Trophoblast cell (in vitro differentiated cells and primary cell): ENCODE measurements around the gene OPA3.

Experiments used
- DNase-seq, 2 donors: peaks; one replicate each; pipeline ENCODE4 v3.0.0-alpha.2; 2016
- H2AFZ ChIP-seq: 2 replicates; pipeline ENCODE4 v1.6.1; 2013; ENCODE audit warnings: low read length, moderate library complexity, mild to moderate bottlenecking; ENCODE audit not compliant: insufficient read depth, poor library complexity
- H2AK5ac ChIP-seq: 2 replicates; pipeline ENCODE4 v1.6.1; 2013; ENCODE audit warnings: mild to moderate bottlenecking, low read length
- H2BK120ac ChIP-seq: 2 replicates; pipeline ENCODE4 v1.6.1; 2013; ENCODE audit warnings: low read length, mild to moderate bottlenecking, moderate library complexity; ENCODE audit not compliant: insufficient read depth, poor library complexity
- H2BK12ac ChIP-seq: 2 replicates; pipeline ENCODE4 v1.6.1; 2013; ENCODE audit warnings: mild to moderate bottlenecking, low read length, moderate library complexity
- H2BK5ac ChIP-seq: 2 replicates; pipeline ENCODE4 v1.6.1; 2013; ENCODE audit warnings: low read length, low read depth, moderate library complexity, mild to moderate bottlenecking; ENCODE audit not compliant: poor library complexity
- H3K14ac ChIP-seq: 2 replicates; pipeline ENCODE4 v1.6.1; 2013; ENCODE audit warnings: mild to moderate bottlenecking, low read length
- H3K18ac ChIP-seq: 2 replicates; pipeline ENCODE4 v1.6.1; 2013; ENCODE audit warnings: mild to moderate bottlenecking, low read length
- H3K23ac ChIP-seq: 2 replicates; pipeline ENCODE4 v1.6.1; 2013; ENCODE audit warnings: low read length
- H3K27ac ChIP-seq: 2 replicates; pipeline ENCODE4 v1.5.1; 2013; ENCODE audit warnings: low read depth, mild to moderate bottlenecking, inconsistent platforms, low read length, moderate library complexity
- H3K27me3 ChIP-seq: 2 replicates; pipeline ENCODE4 v1.6.1; 2013; ENCODE audit warnings: inconsistent platforms, mild to moderate bottlenecking, low read length, moderate library complexity; ENCODE audit not compliant: insufficient read depth
- H3K36me3 ChIP-seq, 2 experiments: 1 replicate in 1 of 2; 2 replicates in 1 of 2; pipeline ENCODE4 v1.6.1; 2013; ENCODE audit warnings: low read length in 2 of 2, mild to moderate bottlenecking in 2 of 2, moderate library complexity in 1 of 2; ENCODE audit not compliant: insufficient read depth in 2 of 2, control insufficient read depth in 1 of 2
- H3K4ac ChIP-seq: 2 replicates; pipeline ENCODE4 v1.6.1; 2013; ENCODE audit warnings: low read depth, mild to moderate bottlenecking, low read length, moderate library complexity
- H3K4me1 ChIP-seq, 2 experiments: 1 replicate in 1 of 2; 2 replicates in 1 of 2; pipeline ENCODE4 v1.6.1; 2013; ENCODE audit warnings: low read length in 2 of 2, mild to moderate bottlenecking in 2 of 2, moderate library complexity in 1 of 2; ENCODE audit not compliant: insufficient read depth in 2 of 2, control insufficient read depth in 1 of 2
- H3K4me2 ChIP-seq: 2 replicates; pipeline ENCODE4 v1.6.1; 2013; ENCODE audit warnings: inconsistent platforms, mild to moderate bottlenecking, low read length, moderate library complexity
- H3K4me3 ChIP-seq: 2 replicates; pipeline ENCODE4 v1.5.1; 2013; ENCODE audit warnings: mild to moderate bottlenecking, low read depth, low read length, inconsistent platforms
- H3K79me1 ChIP-seq: one replicate; pipeline ENCODE4 v1.6.1; 2013; ENCODE audit warnings: low read length
- H3K79me2 ChIP-seq: 2 replicates; pipeline ENCODE4 v1.6.1; 2013; ENCODE audit warnings: low read length, mild to moderate bottlenecking; ENCODE audit not compliant: control insufficient read depth, insufficient read depth, poor library complexity
- H3K9ac ChIP-seq: 2 replicates; pipeline ENCODE4 v1.6.1; 2013; ENCODE audit warnings: mild to moderate bottlenecking, low read length
- H3K9me3 ChIP-seq: 2 replicates; pipeline ENCODE4 v1.6.1; 2013; ENCODE audit warnings: low read depth, mild to moderate bottlenecking, control low read depth, inconsistent platforms, low read length; ENCODE audit not compliant: insufficient read depth
- H4K12ac ChIP-seq: 2 replicates; pipeline ENCODE4 v1.6.1; 2013; ENCODE audit warnings: low read depth, mild to moderate bottlenecking, low read length, moderate library complexity
- H4K8ac ChIP-seq: 2 replicates; pipeline ENCODE4 v1.6.1; 2013; ENCODE audit warnings: low read depth, mild to moderate bottlenecking, low read length, moderate library complexity
- H4K91ac ChIP-seq: one replicate; pipeline ENCODE4 v1.6.1; 2013; ENCODE audit warnings: low read depth, mild to moderate bottlenecking, low read length, moderate library complexity
- WGBS: extraction: QIAGEN DNeasy Blood & Tissue Kit; methylation state at CpG from one replicate; pipeline ENCODE4 v1.1.7; 2013; ENCODE audit warnings: missing lambda C conversion rate; ENCODE audit not compliant: insufficient read length, insufficient coverage; ENCODE audit errors: extremely low coverage; 5-methylcytosine and 5-hydroxymethylcytosine counted together

OPA3 gene

GRCh38 chr19:45595814-45596213 lies 11.2 kb upstream of the OPA3 start:
- Histone ChIP-seq H3K4me1 (no peaks in the 10 kb centered on the region), H2BK120ac (no peak overlapping the region), H2AK5ac (no peak overlapping the region), H3K18ac (no peak overlapping the region), H4K91ac (no peak overlapping the region), H4K8ac (no peak overlapping the region), H2BK5ac (no peak overlapping the region), H3K4me3 (no peak overlapping the region), H2AFZ (no peak overlapping the region), H3K27me3 (peaks cover 37% of the 10 kb centered on the region), H2BK12ac (no peak overlapping the region), H3K23ac (no peak overlapping the region), H3K27ac (no peak overlapping the region), H4K12ac (no peak overlapping the region), H3K4me2 (no peak overlapping the region), H3K9ac (no peak overlapping the region), H3K79me1 (no peaks in the 10 kb centered on the region), H3K4ac (no peak overlapping the region), H3K36me3 (no peaks in the 10 kb centered on the region), H3K79me2 (no peaks in the 10 kb centered on the region), H3K14ac (no peak overlapping the region), H3K9me3 (peaks cover 7% of the 10 kb centered on the region)
- no peak for DNase-seq
- no CpG with 5 or more reads among the region's 6 CpGs for WGBS

- Histone ChIP-seq H3K9ac (no peak overlapping the region), H4K12ac (no peak overlapping the region), H3K14ac (no peak overlapping the region), H2BK12ac (no peak overlapping the region), H3K4me2 (no peak overlapping the region), H4K91ac (no peak overlapping the region), H3K23ac (no peak overlapping the region), H3K4me1 (no peaks in the 10 kb centered on the region), H3K18ac (no peak overlapping the region), H3K4ac (no peak overlapping the region), H2BK120ac (no peak overlapping the region), H2AK5ac (no peak overlapping the region), H3K4me3 (no peak overlapping the region), H2AFZ (no peak overlapping the region), H3K36me3 (no peaks in the 10 kb centered on the region), H2BK5ac (no peak overlapping the region), H3K27me3 (peaks cover 17% of the 10 kb centered on the region), H3K27ac (no peak overlapping the region), H3K79me2 (no peaks in the 10 kb centered on the region), H4K8ac (no peak overlapping the region), H3K9me3 (peaks cover 9% of the 10 kb centered on the region), H3K79me1 (no peaks in the 10 kb centered on the region)
- WGBS: no CpG with 5 or more reads among the region's 1 CpG
- DNase-seq: no peak
These were observed 8.9 kb upstream of the OPA3 start for GRCh38 chr19:45593520-45593919.

- Histone ChIP-seq H3K18ac (no peak overlapping the region), H2BK12ac (no peak overlapping the region), H4K91ac (no peak overlapping the region), H2AK5ac (no peak overlapping the region), H2BK5ac (no peak overlapping the region), H2AFZ (no peak overlapping the region), H3K23ac (no peak overlapping the region), H3K4ac (no peak overlapping the region), H3K14ac (no peak overlapping the region), H3K36me3 (no peaks in the 10 kb centered on the region), H3K79me2 (no peaks in the 10 kb centered on the region), H3K4me2 (no peak overlapping the region), H4K8ac (no peak overlapping the region), H2BK120ac (no peak overlapping the region), H3K27me3 (peaks cover 7% of the 10 kb centered on the region), H3K4me1 (no peaks in the 10 kb centered on the region), H3K9ac (no peak overlapping the region), H3K4me3 (no peak overlapping the region), H3K27ac (no peak overlapping the region), H3K9me3 (peaks cover 9% of the 10 kb centered on the region), H4K12ac (no peak overlapping the region), H3K79me1 (no peaks in the 10 kb centered on the region)
- no CpG with 5 or more reads among the region's 4 CpGs for WGBS
- no peak for DNase-seq
These were observed 7.8 kb upstream of the OPA3 start for GRCh38 chr19:45592366-45592765.

- no peak overlapping the region for H3K9ac ChIP-seq
- H3K36me3 ChIP-seq: no peaks in the 10 kb centered on the region
- no peak overlapping the region for H3K4me2 ChIP-seq
- H2BK5ac ChIP-seq: no peak overlapping the region
- H3K9me3 ChIP-seq: peaks cover 9% of the 10 kb centered on the region
- H3K14ac ChIP-seq: no peak overlapping the region
- H2AFZ ChIP-seq: no peak overlapping the region
- H3K4me3 ChIP-seq: peak overlapping the region; percentile 50
- H3K23ac ChIP-seq: no peak overlapping the region
- H3K4ac ChIP-seq: no peak overlapping the region
- H3K4me1 ChIP-seq: no peaks in the 10 kb centered on the region
- no peaks in the 10 kb centered on the region for H3K79me1 ChIP-seq
- DNase-seq: no peak
- no peak overlapping the region for H4K91ac ChIP-seq
- no peak overlapping the region for H4K8ac ChIP-seq
- no CpG with 5 or more reads among the region's 21 CpGs for WGBS
- no peak overlapping the region for H3K18ac ChIP-seq
- no peak overlapping the region for H2BK120ac ChIP-seq
- H2BK12ac ChIP-seq: no peak overlapping the region
- peaks cover 4% of the 10 kb centered on the region for H3K27me3 ChIP-seq
- H2AK5ac ChIP-seq: no peak overlapping the region
- no peaks in the 10 kb centered on the region for H3K79me2 ChIP-seq
- H3K27ac ChIP-seq: no peak overlapping the region
- no peak overlapping the region for H4K12ac ChIP-seq
These were observed 7.0 kb upstream of the OPA3 start for GRCh38 chr19:45591638-45592005.
